Spleen (tissue), 11 donors: ENCODE measurements around the gene RTL10. TPM values are rescaled to one million over a fixed set of nuclear protein-coding genes. Genes with fewer than 3 reads are reported as not detected.

ENCODE experiments used
- DNase-seq: peaks from one replicate; pipeline ENCODE4 v3.0.0-alpha.2; 2020
- H3K27ac ChIP-seq, 8 donors: fragments of 200-600 bp; sonication (generic) in 7 of 8; 1 replicate in 4 of 8; 2 replicates in 4 of 8; pipeline versions ENCODE4 v1.5.0 to v1.8.0; 2016 to 2021; ENCODE audit warnings: inconsistent platforms in 4 of 8, mild to moderate bottlenecking in 4 of 8, moderate library complexity in 1 of 8
- H3K27me3 ChIP-seq, 7 donors: fragments of 200-600 bp; sonication (generic) in 6 of 7; replicated peaks in 1 of 7; 1 replicate in 4 of 7; 2 replicates in 3 of 7; pipeline versions ENCODE4 v1.5.0 to v1.8.0; 2016 to 2021; ENCODE audit warnings: inconsistent platforms in 3 of 7, mild to moderate bottlenecking in 1 of 7
- H3K36me3 ChIP-seq, 6 donors: fragments of 200-600 bp; sonication (generic) in 5 of 6; 1 replicate in 4 of 6; 2 replicates in 2 of 6; pipeline versions ENCODE4 v1.5.0 to v1.8.0; 2016 to 2021; ENCODE audit warnings: inconsistent platforms in 2 of 6
- H3K4me1 ChIP-seq, 6 donors: fragments of 200-600 bp; sonication (generic) in 5 of 6; 1 replicate in 3 of 6; 2 replicates in 3 of 6; pipeline versions ENCODE4 v1.5.0 to v1.8.0; 2016 to 2021; ENCODE audit warnings: inconsistent platforms in 3 of 6
- H3K4me3 ChIP-seq, 8 donors: fragments of 200-600 bp; sonication (generic) in 7 of 8; 1 replicate in 4 of 8; 2 replicates in 4 of 8; pipeline versions ENCODE4 v1.5.0 to v1.8.0; 2016 to 2021; ENCODE audit warnings: inconsistent platforms in 4 of 8, mild to moderate bottlenecking in 4 of 8, moderate library complexity in 2 of 8
- H3K9me3 ChIP-seq, 8 donors: fragments of 200-600 bp; sonication (generic) in 7 of 8; 1 replicate in 4 of 8; 2 replicates in 4 of 8; pipeline versions ENCODE4 v1.5.0 to v1.8.0; 2016 to 2021; ENCODE audit warnings: inconsistent platforms in 4 of 8
- POLR2A ChIP-seq, 3 donors: fragments of 450-650 bp; IDR thresholded peaks; one replicate each; pipeline ENCODE4 v1.5.1; 2017; ENCODE audit warnings: antibody characterized with exemption in 3 of 3, mild to moderate bottlenecking in 1 of 3
- POLR2AphosphoS5 ChIP-seq, 3 donors: sonication (generic); formaldehyde crosslinking; IDR thresholded peaks; one replicate each; pipeline ENCODE4 v1.5.1; 2017; ENCODE audit warnings: antibody characterized with exemption in 3 of 3
- WGBS, 5 donors: extraction: QIAGEN DNeasy Blood & Tissue Kit in 3 of 5; methylation state at CpG; one replicate each; pipeline versions ENCODE4 v1.1.5 to v1.1.7; 2013 to 2018; 5-methylcytosine and 5-hydroxymethylcytosine counted together
- intact Hi-C: fragments of 100-400 bp; cut with DNase I; formaldehyde crosslinking; loops from one replicate; pipeline ENCODE4 v1.15.0; 2023; ENCODE audit warnings: low total_unique reads
- polyA plus RNA-seq, 3 donors: library from polyadenylated mRNA; stranded (reverse); fragments of 200-250 nt; gene quantifications; one replicate each; pipeline ENCODE4 v1.2.1, GENCODE V29; 2013
- total RNA-seq, 7 donors: library from RNA; depleted of rRNA in 3 of 7; stranded (reverse); fragments of >200 nt in 3 of 7; fragmentation: NEBNext Ultra II Directional in 4 of 7; extraction: Animal tissue kit (Norgen Biotek cat#: 25700) in 4 of 7; gene quantifications; one replicate each; pipeline versions ENCODE4 v1.1.0 to v1.2.1, GENCODE V29; 2016 to 2021
- TF ChIP-seq, protein P1 (sequence below), 11 experiments: fragments of 200-600 bp in 7 of 11; fragments of 450-650 bp in 4 of 11; sonication (generic) in 4 of 11; IDR thresholded peaks in 8 of 11; conservative IDR thresholded peaks in 3 of 11; 1 replicate in 7 of 11; 2 replicates in 4 of 11; pipeline versions ENCODE4 v1.4.0 to v1.8.0; 2016 to 2021; ENCODE audit warnings: antibody characterized with exemption in 11 of 11, inconsistent platforms in 4 of 11, mild to moderate bottlenecking in 1 of 11
- donor health status: healthy with polysubstance abuse.
- donor health status: DM: no; HTN: no; CAD: no; lungs with moderate emphysema.
- donor health status: DM: no; HTN: no; CAD: no.
- donor health status: Bipolar disorder and iron deficiency.
- donor health status: healthy.
- donor health status: DM: no; HTN: no; CAD: no.
- donor health status: DM: yes; HTN: yes; CAD: no.

RTL10 gene
- total and polyA plus RNA-seq, 10 donors: 8.3 to 22.9 (median 17.8) TPM

DNA sequence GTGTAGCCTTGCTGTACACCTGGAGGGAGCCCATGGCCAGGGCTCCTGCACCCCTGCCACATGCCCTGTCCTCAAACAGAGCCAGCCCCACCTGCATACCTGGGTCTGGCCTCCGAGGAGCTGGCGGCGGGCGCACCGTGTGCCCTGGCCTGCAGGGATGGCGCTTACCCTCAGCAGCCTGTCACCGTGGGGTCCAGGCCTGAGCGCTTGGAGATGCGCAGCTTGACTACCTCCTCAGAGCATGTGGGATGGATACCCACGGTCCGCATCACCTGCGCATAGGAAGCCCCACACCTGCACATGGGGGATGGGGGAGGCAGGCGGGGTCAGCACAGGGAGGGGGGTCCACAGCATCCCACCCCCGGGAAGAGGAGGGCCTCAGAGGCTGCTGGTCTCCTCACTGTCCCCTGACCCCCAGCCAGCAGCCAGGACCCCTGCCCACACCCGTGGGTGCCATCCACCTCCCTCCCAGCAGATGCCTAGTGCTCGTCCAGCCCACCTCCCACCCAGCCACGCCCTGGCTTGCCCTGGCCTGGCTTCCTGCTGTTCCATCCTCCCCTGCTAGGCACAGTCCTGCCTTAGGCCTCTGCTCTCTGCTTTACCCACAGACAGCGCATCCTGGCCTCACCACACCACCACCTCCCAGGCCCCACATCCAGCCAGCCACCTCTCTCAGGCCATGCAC, 22.4 kb upstream of the RTL10 start:
- peaks cover 0 to 34% (median 7%) of the 10 kb centered on the region in 6 donors for H3K4me1 ChIP-seq
- H3K27ac ChIP-seq: no peak overlapping the region
- DNase-seq: peak; percentile 61
- intact Hi-C loops: no loop called here
- H3K9me3 ChIP-seq: no peaks in the 10 kb centered on the region
- TF ChIP-seq, protein P1, sequence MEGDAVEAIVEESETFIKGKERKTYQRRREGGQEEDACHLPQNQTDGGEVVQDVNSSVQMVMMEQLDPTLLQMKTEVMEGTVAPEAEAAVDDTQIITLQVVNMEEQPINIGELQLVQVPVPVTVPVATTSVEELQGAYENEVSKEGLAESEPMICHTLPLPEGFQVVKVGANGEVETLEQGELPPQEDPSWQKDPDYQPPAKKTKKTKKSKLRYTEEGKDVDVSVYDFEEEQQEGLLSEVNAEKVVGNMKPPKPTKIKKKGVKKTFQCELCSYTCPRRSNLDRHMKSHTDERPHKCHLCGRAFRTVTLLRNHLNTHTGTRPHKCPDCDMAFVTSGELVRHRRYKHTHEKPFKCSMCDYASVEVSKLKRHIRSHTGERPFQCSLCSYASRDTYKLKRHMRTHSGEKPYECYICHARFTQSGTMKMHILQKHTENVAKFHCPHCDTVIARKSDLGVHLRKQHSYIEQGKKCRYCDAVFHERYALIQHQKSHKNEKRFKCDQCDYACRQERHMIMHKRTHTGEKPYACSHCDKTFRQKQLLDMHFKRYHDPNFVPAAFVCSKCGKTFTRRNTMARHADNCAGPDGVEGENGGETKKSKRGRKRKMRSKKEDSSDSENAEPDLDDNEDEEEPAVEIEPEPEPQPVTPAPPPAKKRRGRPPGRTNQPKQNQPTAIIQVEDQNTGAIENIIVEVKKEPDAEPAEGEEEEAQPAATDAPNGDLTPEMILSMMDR (IDR thresholded peaks at IDR 0.05 in 8 of 11, conservative IDR thresholded peaks at IDR 0.05 in 3 of 11): no peak
- TF ChIP-seq POLR2A (IDR thresholded peaks at IDR 0.05) (no peak), POLR2AphosphoS5 (IDR thresholded peaks at IDR 0.05) (no peak)
- H3K4me3 ChIP-seq: no peak overlapping the region
- H3K36me3 ChIP-seq: peaks cover 0 to 61% (median 11%) of the 10 kb centered on the region in 6 donors
- 90 to 95% (median 93%) methylated on average over 16 to 18 of the region's 18 CpGs for WGBS, 5 donors
- H3K27me3 ChIP-seq: no peaks in the 10 kb centered on the region

DNA sequence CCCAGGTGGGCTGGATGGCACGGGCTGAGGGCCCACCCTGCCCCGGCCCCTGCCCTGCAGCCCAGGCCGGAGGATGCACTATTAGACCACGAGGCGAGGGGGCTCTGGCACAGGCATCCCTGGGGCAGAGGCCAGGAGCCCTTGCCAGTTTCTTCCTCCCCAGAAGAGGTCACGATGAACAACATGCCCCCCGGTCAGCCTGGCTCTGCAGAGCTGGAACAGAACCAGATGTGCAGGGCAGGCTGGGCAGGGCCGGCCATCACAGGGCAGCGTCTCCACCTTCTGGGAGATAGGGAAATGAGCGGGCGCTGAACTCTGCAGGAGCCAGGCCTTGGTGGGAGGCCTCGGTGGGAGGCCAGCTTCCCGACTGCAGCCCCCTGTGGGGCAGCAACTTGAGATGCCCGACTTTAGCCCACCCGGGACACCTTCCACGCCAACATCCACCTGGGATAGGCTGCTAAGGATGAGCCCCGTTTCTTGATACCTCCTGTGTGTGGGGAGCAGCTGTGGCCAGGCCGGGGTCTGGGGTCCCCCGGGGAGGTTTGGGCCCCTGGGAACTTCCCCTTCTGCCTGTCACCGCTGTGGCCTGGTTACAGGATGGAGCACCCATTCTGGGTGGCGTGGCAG, 21.8 kb upstream of the RTL10 start:
- TF ChIP-seq POLR2A (IDR thresholded peaks at IDR 0.05) (no peak), POLR2AphosphoS5 (IDR thresholded peaks at IDR 0.05) (no peak)
- TF ChIP-seq, protein P1 (IDR thresholded peaks at IDR 0.05 in 8 of 11, conservative IDR thresholded peaks at IDR 0.05 in 3 of 11): no peak
- Histone ChIP-seq H3K27ac (no peak overlapping the region), H3K36me3 (peaks cover 0 to 61% (median 11%) of the 10 kb centered on the region in 6 donors), H3K4me1 (peaks cover 0 to 27% (median 7%) of the 10 kb centered on the region in 6 donors), H3K4me3 (no peak overlapping the region), H3K27me3 (no peaks in the 10 kb centered on the region), H3K9me3 (no peaks in the 10 kb centered on the region)
- 77 to 87% (median 82%) methylated on average over 12 to 21 of the region's 21 CpGs for WGBS, 5 donors
- intact Hi-C loops: no loop called here
- DNase-seq: peak; percentile 59

GRCh38 chr22:19875531-19876313, 21.0 kb upstream of the RTL10 start:
- WGBS, 5 donors: 71 to 90% (median 87%) methylated on average over 20 to 23 of the region's 23 CpGs
- peak; percentile 62 for DNase-seq
- Histone ChIP-seq H3K4me1 (peaks cover 0 to 20% (median 5%) of the 10 kb centered on the region in 6 donors), H3K4me3 (no peak overlapping the region), H3K27me3 (no peaks in the 10 kb centered on the region), H3K27ac (no peak overlapping the region), H3K36me3 (peaks cover 0 to 56% (median 11%) of the 10 kb centered on the region in 6 donors), H3K9me3 (no peaks in the 10 kb centered on the region)
- no peak for TF ChIP-seq POLR2AphosphoS5 (IDR thresholded peaks at IDR 0.05)
- TF ChIP-seq, protein P1 (IDR thresholded peaks at IDR 0.05 in 8 of 11, conservative IDR thresholded peaks at IDR 0.05 in 3 of 11): no peak
- no peak for TF ChIP-seq POLR2A (IDR thresholded peaks at IDR 0.05)
- intact Hi-C loops: no loop called here
